Kidney (tissue), 14 donors: ENCODE results near the gene MX2. TPM values are rescaled to one million over a fixed set of nuclear protein-coding genes. Genes with fewer than 3 reads are reported as not detected.

Source experiments
- DNase-seq, 5 donors: peaks; one replicate each; pipeline ENCODE4 v3.0.0-alpha.2; 2013 to 2020
- FAIRE-seq: peaks from 2 replicates; lab custom pipeline; 2012; peaks lifted over from hg19 to GRCh38; lab: Jason Lieb, UNC
- H3K27ac ChIP-seq, 2 donors: one replicate each; pipeline ENCODE4 v1.7.0; 2013; ENCODE audit warnings: low read depth in 2 of 2, low read length in 2 of 2, inconsistent platforms in 1 of 2
- H3K27me3 ChIP-seq: one replicate; pipeline ENCODE4 v1.7.1; 2013; ENCODE audit warnings: low read length, inconsistent platforms; ENCODE audit not compliant: control insufficient read depth, insufficient read depth
- H3K36me3 ChIP-seq, 3 donors: one replicate each; pipeline versions ENCODE4 v1.7.0 to v1.7.1; 2013; ENCODE audit warnings: low read length in 3 of 3, control low read depth in 1 of 3, inconsistent platforms in 1 of 3; ENCODE audit not compliant: insufficient read depth in 3 of 3, control insufficient read depth in 2 of 3
- H3K4me1 ChIP-seq, 3 donors: one replicate each; pipeline versions ENCODE4 v1.7.0 to v1.7.1; 2013; ENCODE audit warnings: low read length in 3 of 3, inconsistent platforms in 1 of 3, low read depth in 1 of 3; ENCODE audit not compliant: control insufficient read depth in 2 of 3, insufficient read depth in 2 of 3
- H3K4me3 ChIP-seq, 3 donors: one replicate each; pipeline versions ENCODE4 v1.7.0 to v1.8.1; 2013; ENCODE audit warnings: low read length in 3 of 3, control low read depth in 1 of 3, inconsistent platforms in 1 of 3
- H3K9ac ChIP-seq, 3 donors: one replicate each; pipeline versions ENCODE4 v1.7.0 to v1.7.1; 2013; ENCODE audit warnings: low read length in 3 of 3, control low read depth in 1 of 3, inconsistent platforms in 1 of 3
- H3K9me3 ChIP-seq, 3 donors: one replicate each; pipeline versions ENCODE4 v1.7.0 to v1.7.1; 2013; ENCODE audit warnings: low read length in 3 of 3, control low read depth in 1 of 3, inconsistent platforms in 1 of 3; ENCODE audit not compliant: control insufficient read depth in 2 of 3, insufficient read depth in 1 of 3
- intact Hi-C: fragments of 100-400 bp; cut with DNase I; formaldehyde crosslinking; loops from one replicate; pipeline ENCODE4 v1.11.1; 2022
- polyA plus RNA-seq: library from polyadenylated mRNA; stranded (reverse); fragments of 350-450 nt; fragmentation: Illumina TruSeq; extraction: RNeasy Lipid Tissue Mini Kit (QIAGEN cat#74804); gene quantifications from one replicate; pipeline ENCODE4 v1.2.3, GENCODE V29; 2014; ENCODE audit warnings: low read depth, low replicate concordance; ENCODE audit not compliant: insufficient read depth
- total RNA-seq: library from RNA; stranded (reverse); fragmentation: NEBNext Ultra II Directional; extraction: Animal tissue kit (Norgen Biotek cat#: 25700); gene quantifications from one replicate; pipeline ENCODE4 v1.2.1, GENCODE V29; 2021
- TF ChIP-seq, protein P1 (sequence below): IDR thresholded peaks from 3 replicates; pipeline ENCODE4 v1.5.1; 2012; ENCODE audit warnings: mild to moderate bottlenecking, moderate library complexity, borderline replicate concordance; ENCODE audit not compliant: insufficient read depth; ENCODE audit errors: extremely low read depth
- donor health status: control.
- donor health status: control.
- donor health status: control.
- donor health status: control.
- donor health status: control.
- donor health status: DM: yes; HTN: yes; CAD: no.
- donor health status: Normal renal cell carcinoma (clear cell type).

The MX2 gene
- total and polyA plus RNA-seq, 2 donors from 2014 or later: 4.3 to 11.7 TPM

DNA sequence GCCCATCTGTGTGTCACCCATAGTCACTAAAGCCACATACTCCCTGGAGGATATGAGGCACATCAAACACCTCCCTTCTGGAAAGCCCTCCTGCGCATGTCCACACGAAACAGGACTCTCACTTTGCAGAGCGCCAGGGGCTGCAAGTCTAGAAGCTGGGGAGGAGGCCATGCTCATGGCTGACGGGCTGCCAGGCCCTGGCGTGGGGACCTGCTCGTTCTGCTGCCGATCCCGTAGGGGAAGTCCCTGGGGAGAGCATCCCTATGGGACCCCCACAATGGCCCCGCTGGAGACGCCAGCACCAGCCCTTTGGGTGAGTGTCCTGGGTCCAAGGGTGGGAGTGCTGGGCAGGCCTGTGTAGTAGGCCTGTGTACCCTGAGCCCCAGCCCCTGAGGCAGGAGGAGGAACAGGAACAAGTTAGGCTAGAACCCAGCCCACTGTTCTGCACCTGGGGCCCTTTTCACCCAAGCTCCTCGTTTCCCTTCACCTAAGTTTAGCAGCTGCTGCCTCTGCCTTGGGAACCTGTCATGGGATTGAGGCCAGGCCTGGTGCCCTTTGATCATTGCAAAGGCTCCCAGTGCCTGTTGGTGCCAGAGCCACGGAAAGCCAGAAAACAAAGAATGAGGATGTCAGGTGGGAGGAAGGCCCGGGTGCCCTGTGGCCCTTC is 35.3 kb upstream of the MX2 start:
- intact Hi-C loops: no loop called here
- no peaks in the 10 kb centered on the region for H3K4me1 ChIP-seq
- no peak for FAIRE-seq

DNA sequence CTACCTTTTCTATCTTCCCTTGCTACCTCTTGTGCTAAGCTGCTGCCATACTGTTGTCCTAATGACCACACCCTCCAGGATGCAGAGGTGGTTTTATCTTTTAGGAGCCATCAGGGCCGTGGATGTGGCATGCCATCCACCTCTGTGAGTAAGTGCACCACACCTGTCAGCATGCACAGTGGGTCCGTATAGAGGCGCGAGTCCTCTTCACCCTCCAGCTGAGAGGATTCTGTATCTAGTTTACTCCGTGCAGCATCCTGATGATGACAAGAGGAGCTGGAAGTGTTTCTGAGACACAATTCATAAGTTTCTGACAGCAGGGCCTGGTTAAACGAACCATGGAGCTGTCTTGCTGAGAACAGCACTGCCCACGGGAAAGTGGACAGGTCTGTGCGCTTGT is 34.1 kb upstream of the MX2 start:
- no peak for DNase-seq
- TF ChIP-seq, protein P1, sequence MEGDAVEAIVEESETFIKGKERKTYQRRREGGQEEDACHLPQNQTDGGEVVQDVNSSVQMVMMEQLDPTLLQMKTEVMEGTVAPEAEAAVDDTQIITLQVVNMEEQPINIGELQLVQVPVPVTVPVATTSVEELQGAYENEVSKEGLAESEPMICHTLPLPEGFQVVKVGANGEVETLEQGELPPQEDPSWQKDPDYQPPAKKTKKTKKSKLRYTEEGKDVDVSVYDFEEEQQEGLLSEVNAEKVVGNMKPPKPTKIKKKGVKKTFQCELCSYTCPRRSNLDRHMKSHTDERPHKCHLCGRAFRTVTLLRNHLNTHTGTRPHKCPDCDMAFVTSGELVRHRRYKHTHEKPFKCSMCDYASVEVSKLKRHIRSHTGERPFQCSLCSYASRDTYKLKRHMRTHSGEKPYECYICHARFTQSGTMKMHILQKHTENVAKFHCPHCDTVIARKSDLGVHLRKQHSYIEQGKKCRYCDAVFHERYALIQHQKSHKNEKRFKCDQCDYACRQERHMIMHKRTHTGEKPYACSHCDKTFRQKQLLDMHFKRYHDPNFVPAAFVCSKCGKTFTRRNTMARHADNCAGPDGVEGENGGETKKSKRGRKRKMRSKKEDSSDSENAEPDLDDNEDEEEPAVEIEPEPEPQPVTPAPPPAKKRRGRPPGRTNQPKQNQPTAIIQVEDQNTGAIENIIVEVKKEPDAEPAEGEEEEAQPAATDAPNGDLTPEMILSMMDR: no peak
- no peak overlapping the region for H3K4me3 ChIP-seq
- H3K27ac ChIP-seq: no peak overlapping the region
- intact Hi-C loops: no loop called here
- no peak for FAIRE-seq
- H3K36me3 ChIP-seq: no peaks in the 10 kb centered on the region
- no peaks in the 10 kb centered on the region for H3K4me1 ChIP-seq
- H3K27me3 ChIP-seq: no peaks in the 10 kb centered on the region
- H3K9ac ChIP-seq: no peak overlapping the region
- no peaks in the 10 kb centered on the region for H3K9me3 ChIP-seq

More for the DNA sequence above, 35.3 kb upstream of the MX2 start:
- TF ChIP-seq, protein P1: no peak
- no peak overlapping the region for H3K27ac ChIP-seq
- DNase-seq: peak in 1 of 5 donors; percentile 73
- H3K9ac ChIP-seq: no peak overlapping the region
- no peaks in the 10 kb centered on the region for H3K36me3 ChIP-seq
- H3K27me3 ChIP-seq: no peaks in the 10 kb centered on the region
- H3K9me3 ChIP-seq: no peaks in the 10 kb centered on the region
- H3K4me3 ChIP-seq: no peak overlapping the region

DNA sequence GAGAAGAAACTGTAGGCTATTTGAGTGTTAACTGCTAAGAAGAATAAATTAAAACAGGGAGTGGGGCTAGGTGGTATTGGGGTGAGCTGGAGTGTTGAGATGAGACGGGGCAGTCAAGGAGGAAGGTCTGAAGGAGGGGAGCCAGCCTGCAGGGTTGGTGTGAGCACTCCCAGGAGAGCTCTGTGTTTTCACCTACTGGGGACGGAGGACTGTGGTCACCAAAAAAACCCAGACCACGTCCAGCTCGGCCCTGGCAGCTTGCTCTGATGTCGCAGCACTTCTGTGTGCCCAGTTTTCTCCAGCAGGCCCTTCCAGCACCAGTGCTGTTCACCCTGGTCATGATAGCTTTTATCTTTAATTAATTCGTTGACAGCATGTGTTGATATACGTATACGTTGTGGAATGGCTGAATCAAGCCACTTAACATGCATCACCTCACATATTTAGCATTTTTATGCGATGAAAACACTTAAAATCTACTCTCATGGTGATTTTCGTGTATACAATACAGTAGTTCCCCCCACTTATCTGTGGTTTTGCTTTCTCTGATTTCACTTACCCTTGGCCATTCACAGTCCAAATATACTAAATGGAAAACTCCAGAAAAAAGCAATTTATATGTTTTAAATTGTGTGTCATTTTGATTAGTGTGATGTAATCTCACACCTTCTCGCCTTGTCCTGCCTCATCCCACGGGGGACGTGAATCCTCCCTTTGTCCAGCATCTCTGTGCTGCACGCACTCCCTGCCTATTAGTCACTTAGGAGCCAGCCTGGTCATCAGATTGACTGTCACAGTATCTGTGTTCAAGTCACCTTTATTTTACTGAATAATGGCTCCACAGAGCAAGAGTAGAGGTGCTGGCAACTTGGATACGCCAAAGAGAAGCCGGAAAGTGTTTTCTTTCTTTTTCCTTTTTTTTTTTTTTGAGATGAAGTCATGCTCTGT is 32.9 kb upstream of the MX2 start:
- H3K4me3 ChIP-seq: no peak overlapping the region
- no peak overlapping the region for H3K9ac ChIP-seq
- intact Hi-C loops: no loop called here
- no peaks in the 10 kb centered on the region for H3K9me3 ChIP-seq
- H3K27me3 ChIP-seq: no peaks in the 10 kb centered on the region
- H3K36me3 ChIP-seq: no peaks in the 10 kb centered on the region
- H3K27ac ChIP-seq: no peak overlapping the region
- TF ChIP-seq, protein P1: no peak
- DNase-seq (no peak), FAIRE-seq (no peak)
- no peaks in the 10 kb centered on the region for H3K4me1 ChIP-seq
